Measurements from ENCODE around the gene SENP7.

SENP7 gene

GRCh38 chr3:101423984-101424888 lies 88.8 kb downstream of the SENP7 start:
- DNase-seq, result no peak

GRCh38 chr3:101418851-101419250 lies 94.2 kb downstream of the SENP7 start:
- DNase-seq, result no peak

- DNase-seq, result no peak
Measured at GRCh38 chr3:101414121-101414520, 98.9 kb downstream of the SENP7 start.

GRCh38 chr3:101413656-101414055 lies 99.4 kb downstream of the SENP7 start:
- no peak for DNase-seq

GRCh38 chr3:101391413-101391950 lies 121.5 kb downstream of the SENP7 start:
- no peak for DNase-seq

- no peak for DNase-seq
Measured at GRCh38 chr3:101388706-101389105, 124.3 kb downstream of the SENP7 start.

- DNase-seq, result no peak
Measured at GRCh38 chr3:101387351-101387750, 125.7 kb downstream of the SENP7 start.

GRCh38 chr3:101384426-101384825 lies 128.6 kb downstream of the SENP7 start:
- no peak for DNase-seq

- DNase-seq, result no peak
Measured at GRCh38 chr3:101383656-101384055, 129.4 kb downstream of the SENP7 start.

- DNase-seq, result no peak
Measured at GRCh38 chr3:101383156-101383575, 129.8 kb downstream of the SENP7 start.

GRCh38 chr3:101381809-101382208 lies 131.2 kb downstream of the SENP7 start:
- DNase-seq, result no peak

GRCh38 chr3:101379658-101380376 lies 133.2 kb downstream of the SENP7 start:
- DNase-seq, result no peak

- no peak for DNase-seq
Measured at GRCh38 chr3:101377796-101378195, 135.2 kb downstream of the SENP7 start.

- DNase-seq, result no peak
Measured at GRCh38 chr3:101377209-101377608, 135.8 kb downstream of the SENP7 start.

- no peak for DNase-seq
Measured at GRCh38 chr3:101375586-101375985, 137.4 kb downstream of the SENP7 start.

GRCh38 chr3:101362406-101362805 lies 150.6 kb downstream of the SENP7 start:
- no peak for DNase-seq

GRCh38 chr3:101351829-101352228 lies 161.2 kb downstream of the SENP7 start:
- DNase-seq, result no peak

- DNase-seq, result no peak
Measured at GRCh38 chr3:101340591-101340990, 172.4 kb downstream of the SENP7 start.

- DNase-seq, result no peak
Measured at GRCh38 chr3:101333883-101334282, 179.1 kb downstream of the SENP7 start.

GRCh38 chr3:101329016-101329673 lies 183.9 kb downstream of the SENP7 start:
- DNase-seq, result no peak

GRCh38 chr3:101325393-101326134 lies 187.4 kb downstream of the SENP7 start:
- no peak for DNase-seq

- no peak for DNase-seq
Measured at GRCh38 chr3:101320475-101320874, 192.5 kb downstream of the SENP7 start, which contains the start of gene IMPG2. Gene IMPG2, minus strand, starts transcription at chr3:101320575. Its CDS starts 203 bp downstream, at chr3:101320372.
